Panc1 (cell line): ENCODE results near the gene IL37. TPM values are rescaled to one million over a fixed set of nuclear protein-coding genes. Genes with fewer than 3 reads are reported as not detected.

Experiments used
- ATAC-seq: fragments of 200-7000 bp; cut with Tn5 transposase; 2 replicates; pipeline ENCODE4 v1.9.1; 2020; ENCODE audit warnings: mild to moderate bottlenecking, moderate library complexity
- BruUV-seq: library from RNA; stranded (reverse); fragments of 400-500 nt; replicated peaks from 2 replicates; lab custom pipeline; 2021; lab: Mats Ljungman, UMichigan
- CTCF ChIA-PET: fragments of 300-600 bp; sonication (Branson Sonifier 250); formaldehyde crosslinking; loops from one replicate; lab custom pipeline; 2022; ENCODE audit warnings: antibody characterized with exemption; lab: Charles Lee
- POLR2A ChIA-PET: fragments of 300-600 bp; sonication (Branson Sonifier 250); formaldehyde crosslinking; loops from one replicate; lab custom pipeline; 2022; ENCODE audit warnings: antibody characterized with exemption; lab: Charles Lee
- DNase-seq: peaks from one replicate; pipeline ENCODE4 v3.0.0-alpha.2; 2010; ENCODE audit warnings: low read depth, low spot score
- H3K27ac ChIP-seq: 2 replicates; pipeline ENCODE4 v1.5.1; 2011; ENCODE audit warnings: mild to moderate bottlenecking, low read length, inconsistent platforms
- H3K27me3 ChIP-seq: fragments of 200-500 bp; sonication (Bioruptor generic); 2 replicates; pipeline ENCODE4 v1.6.0; 2014; ENCODE audit warnings: low read length, inconsistent platforms; ENCODE audit not compliant: control insufficient read depth, insufficient read depth
- H3K36me3 ChIP-seq: fragments of 200-500 bp; sonication (Bioruptor generic); 2 replicates; pipeline ENCODE4 v1.5.1; 2014; ENCODE audit warnings: inconsistent platforms, mild to moderate bottlenecking, low read length, moderate library complexity; ENCODE audit not compliant: control insufficient read depth, insufficient read depth
- H3K4me1 ChIP-seq: 2 replicates; pipeline ENCODE4 v1.5.1; 2011; ENCODE audit warnings: inconsistent platforms, mild to moderate bottlenecking, low read length, moderate library complexity; ENCODE audit not compliant: control insufficient read depth, insufficient read depth
- H3K4me3 ChIP-seq, 2 experiments: 2 replicates each; pipeline ENCODE4 v1.5.1; 2011 to 2012; ENCODE audit warnings: low read depth in 2 of 2, low read length in 2 of 2, mild to moderate bottlenecking in 2 of 2, inconsistent platforms in 1 of 2, moderate library complexity in 1 of 2
- H3K9me3 ChIP-seq: fragments of 200-500 bp; sonication (Bioruptor generic); 2 replicates; pipeline ENCODE4 v1.5.1; 2014; ENCODE audit warnings: low read depth, mild to moderate bottlenecking, inconsistent platforms, low read length, moderate library complexity; ENCODE audit not compliant: control insufficient read depth, insufficient read depth
- POLR2AphosphoS5 ChIP-seq: IDR thresholded peaks from 2 replicates; pipeline ENCODE4 v1.6.1; 2012; ENCODE audit warnings: mild to moderate bottlenecking, low read depth, low read length, moderate library complexity
- SIN3A ChIP-seq: IDR thresholded peaks from 2 replicates; pipeline ENCODE4 v1.6.1; 2012; ENCODE audit warnings: low read depth, mild to moderate bottlenecking, low read length, moderate library complexity, borderline replicate concordance; ENCODE audit not compliant: insufficient read depth
- TCF7L2 ChIP-seq: IDR thresholded peaks from 2 replicates; pipeline ENCODE4 v1.6.1; 2011; ENCODE audit warnings: mild to moderate bottlenecking, low read depth, low read length, inconsistent platforms
- in situ Hi-C: cut with HindIII; loops from 2 replicates; pipeline ENCODE4 v1.10.0; 2016; ENCODE audit warnings: low sequenced_read_pairs, low pct_unique_long_range_greater_than_20kb
- intact Hi-C: fragments of 100-400 bp; cut with micrococcal nuclease; formaldehyde crosslinking; loops from one replicate; pipeline ENCODE4 v1.10.0; 2022; ENCODE audit not compliant: unreplicated experiment
- total RNA-seq: library from RNA; stranded (reverse); gene quantifications from one replicate; pipeline ENCODE4 v1.2.1, GENCODE V29; 2021; ENCODE audit not compliant: unreplicated experiment
- TF ChIP-seq, protein P1 (sequence below), 2 experiments: IDR thresholded peaks; 2 replicates each; pipeline ENCODE4 v1.6.1; 2011 to 2012; ENCODE audit warnings: low read depth in 2 of 2, control low read depth in 1 of 2, low read length in 1 of 2, mild to moderate bottlenecking in 1 of 2, moderate library complexity in 1 of 2; ENCODE audit not compliant: insufficient read depth in 1 of 2
- TF ChIP-seq, protein P2 (sequence below): fragments of 450-650 bp; IDR thresholded peaks from 2 replicates; pipeline ENCODE4 v1.5.1; 2017; ENCODE audit warnings: mild to moderate bottlenecking

IL37 gene
- total RNA-seq, 1 experiment from 2014 or later, result not detected

DNA sequence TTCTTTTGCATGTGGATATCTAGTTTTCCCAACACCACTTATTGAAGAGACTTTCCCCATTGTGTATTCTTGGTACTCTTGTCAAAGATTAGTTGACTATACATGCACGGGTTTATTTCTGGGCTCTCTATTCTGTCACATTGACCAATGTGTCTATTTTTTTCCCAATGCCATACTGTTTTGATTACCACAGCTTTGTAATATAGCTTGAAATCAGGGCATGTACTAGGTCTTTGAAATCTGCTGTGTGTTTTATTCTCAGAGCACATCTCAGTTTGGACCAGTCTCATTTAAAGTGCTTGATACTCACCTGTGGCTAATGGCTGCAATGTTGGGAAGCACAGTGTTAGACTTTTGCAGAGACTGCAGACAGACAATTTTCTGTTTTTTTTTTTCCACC lies 34.0 kb downstream of the IL37 start:
- in situ Hi-C loops (no loop called here), intact Hi-C loops (no loop called here)
- no peaks in the 10 kb centered on the region for H3K36me3 ChIP-seq
- ChIA-PET CTCF (no interaction called here), POLR2A (interaction anchor here (0.7 kb wide), 1 partner anchor 327 kb away, joined by 5 read pairs; no protein-coding TSS in a partner anchor)
- ATAC-seq (no peak), DNase-seq (no peak)
- TF ChIP-seq, protein P1, sequence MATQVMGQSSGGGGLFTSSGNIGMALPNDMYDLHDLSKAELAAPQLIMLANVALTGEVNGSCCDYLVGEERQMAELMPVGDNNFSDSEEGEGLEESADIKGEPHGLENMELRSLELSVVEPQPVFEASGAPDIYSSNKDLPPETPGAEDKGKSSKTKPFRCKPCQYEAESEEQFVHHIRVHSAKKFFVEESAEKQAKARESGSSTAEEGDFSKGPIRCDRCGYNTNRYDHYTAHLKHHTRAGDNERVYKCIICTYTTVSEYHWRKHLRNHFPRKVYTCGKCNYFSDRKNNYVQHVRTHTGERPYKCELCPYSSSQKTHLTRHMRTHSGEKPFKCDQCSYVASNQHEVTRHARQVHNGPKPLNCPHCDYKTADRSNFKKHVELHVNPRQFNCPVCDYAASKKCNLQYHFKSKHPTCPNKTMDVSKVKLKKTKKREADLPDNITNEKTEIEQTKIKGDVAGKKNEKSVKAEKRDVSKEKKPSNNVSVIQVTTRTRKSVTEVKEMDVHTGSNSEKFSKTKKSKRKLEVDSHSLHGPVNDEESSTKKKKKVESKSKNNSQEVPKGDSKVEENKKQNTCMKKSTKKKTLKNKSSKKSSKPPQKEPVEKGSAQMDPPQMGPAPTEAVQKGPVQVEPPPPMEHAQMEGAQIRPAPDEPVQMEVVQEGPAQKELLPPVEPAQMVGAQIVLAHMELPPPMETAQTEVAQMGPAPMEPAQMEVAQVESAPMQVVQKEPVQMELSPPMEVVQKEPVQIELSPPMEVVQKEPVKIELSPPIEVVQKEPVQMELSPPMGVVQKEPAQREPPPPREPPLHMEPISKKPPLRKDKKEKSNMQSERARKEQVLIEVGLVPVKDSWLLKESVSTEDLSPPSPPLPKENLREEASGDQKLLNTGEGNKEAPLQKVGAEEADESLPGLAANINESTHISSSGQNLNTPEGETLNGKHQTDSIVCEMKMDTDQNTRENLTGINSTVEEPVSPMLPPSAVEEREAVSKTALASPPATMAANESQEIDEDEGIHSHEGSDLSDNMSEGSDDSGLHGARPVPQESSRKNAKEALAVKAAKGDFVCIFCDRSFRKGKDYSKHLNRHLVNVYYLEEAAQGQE (IDR thresholded peaks at IDR 0.05; ENCODE audit: insufficient read depth in 1 of 2, low read depth in 2 of 2, low read length in 1 of 2), result no peak
- TF ChIP-seq, protein P2, sequence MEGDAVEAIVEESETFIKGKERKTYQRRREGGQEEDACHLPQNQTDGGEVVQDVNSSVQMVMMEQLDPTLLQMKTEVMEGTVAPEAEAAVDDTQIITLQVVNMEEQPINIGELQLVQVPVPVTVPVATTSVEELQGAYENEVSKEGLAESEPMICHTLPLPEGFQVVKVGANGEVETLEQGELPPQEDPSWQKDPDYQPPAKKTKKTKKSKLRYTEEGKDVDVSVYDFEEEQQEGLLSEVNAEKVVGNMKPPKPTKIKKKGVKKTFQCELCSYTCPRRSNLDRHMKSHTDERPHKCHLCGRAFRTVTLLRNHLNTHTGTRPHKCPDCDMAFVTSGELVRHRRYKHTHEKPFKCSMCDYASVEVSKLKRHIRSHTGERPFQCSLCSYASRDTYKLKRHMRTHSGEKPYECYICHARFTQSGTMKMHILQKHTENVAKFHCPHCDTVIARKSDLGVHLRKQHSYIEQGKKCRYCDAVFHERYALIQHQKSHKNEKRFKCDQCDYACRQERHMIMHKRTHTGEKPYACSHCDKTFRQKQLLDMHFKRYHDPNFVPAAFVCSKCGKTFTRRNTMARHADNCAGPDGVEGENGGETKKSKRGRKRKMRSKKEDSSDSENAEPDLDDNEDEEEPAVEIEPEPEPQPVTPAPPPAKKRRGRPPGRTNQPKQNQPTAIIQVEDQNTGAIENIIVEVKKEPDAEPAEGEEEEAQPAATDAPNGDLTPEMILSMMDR, result no peak
- TF ChIP-seq POLR2AphosphoS5 (no peak), TCF7L2 (no peak), SIN3A (no peak)
- peaks cover 7% of the 10 kb centered on the region; the same call in 1 of the 2 replicates for H3K27me3 ChIP-seq
- no peaks in the 10 kb centered on the region for H3K9me3 ChIP-seq
- H3K27ac ChIP-seq, result no peak overlapping the region
- BruUV-seq, result no TSS peak
- no peak overlapping the region for H3K4me3 ChIP-seq
- no peaks in the 10 kb centered on the region for H3K4me1 ChIP-seq

DNA sequence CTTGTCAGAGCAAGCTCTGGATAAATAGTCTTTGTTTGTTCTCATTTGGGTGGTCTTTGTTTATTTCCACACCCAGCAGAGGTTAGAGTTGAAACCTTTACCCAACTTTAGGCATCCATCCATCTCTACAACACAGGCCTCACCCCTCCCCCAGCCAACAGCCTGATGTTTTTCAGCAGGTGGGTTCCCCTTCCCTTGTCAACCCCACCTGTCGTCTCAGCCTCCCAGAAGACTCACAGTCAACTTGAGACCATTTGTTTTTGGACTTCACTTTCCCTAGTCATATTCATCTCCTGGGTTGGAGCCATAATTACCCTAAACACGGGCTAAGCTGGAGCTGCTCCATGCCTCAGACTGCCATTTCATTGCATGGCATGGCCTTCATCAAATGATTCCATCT lies 35.1 kb downstream of the IL37 start:
- no peak overlapping the region for H3K27ac ChIP-seq
- no peaks in the 10 kb centered on the region for H3K9me3 ChIP-seq
- CTCF ChIA-PET, result interaction anchor here (0.6 kb wide), 1 partner anchor 198 kb away, joined by 7 read pairs; no protein-coding TSS in a partner anchor
- H3K4me3 ChIP-seq, result no peak overlapping the region
- POLR2A ChIA-PET, result interaction anchor here (0.5 kb wide), 1 partner anchor 197 kb away, joined by 4 read pairs; no protein-coding TSS in a partner anchor
- no peak for ATAC-seq
- in situ Hi-C loops (no loop called here), intact Hi-C loops (no loop called here)
- no peaks in the 10 kb centered on the region for H3K4me1 ChIP-seq
- peaks cover 4% of the 10 kb centered on the region; the same call in 1 of the 2 replicates for H3K27me3 ChIP-seq
- no TSS peak for BruUV-seq
- TF ChIP-seq TCF7L2 (no peak), POLR2AphosphoS5 (no peak), SIN3A (no peak)
- TF ChIP-seq, protein P1 (IDR thresholded peaks at IDR 0.05; ENCODE audit: insufficient read depth in 1 of 2, low read depth in 2 of 2, low read length in 1 of 2), result no peak
- TF ChIP-seq, protein P2, result no peak
- DNase-seq, result no peak
- H3K36me3 ChIP-seq, result no peaks in the 10 kb centered on the region
